PC-9 (cell line): Measurements from ENCODE around the gene C1R.

ENCODE experiments used
- EZH2 ChIP-seq: fragments of 200-600 bp; sonication (generic); IDR thresholded peaks from 2 replicates; pipeline ENCODE4 v1.8.0; 2017; ENCODE audit warnings: antibody characterized with exemption, low read depth
- TF ChIP-seq, protein P1 (sequence below): fragments of 200-600 bp; sonication (generic); conservative IDR thresholded peaks from 2 replicates; pipeline ENCODE4 v1.6.1; 2017; ENCODE audit warnings: mixed run types, antibody characterized with exemption, mild to moderate bottlenecking, moderate library complexity

DNA sequence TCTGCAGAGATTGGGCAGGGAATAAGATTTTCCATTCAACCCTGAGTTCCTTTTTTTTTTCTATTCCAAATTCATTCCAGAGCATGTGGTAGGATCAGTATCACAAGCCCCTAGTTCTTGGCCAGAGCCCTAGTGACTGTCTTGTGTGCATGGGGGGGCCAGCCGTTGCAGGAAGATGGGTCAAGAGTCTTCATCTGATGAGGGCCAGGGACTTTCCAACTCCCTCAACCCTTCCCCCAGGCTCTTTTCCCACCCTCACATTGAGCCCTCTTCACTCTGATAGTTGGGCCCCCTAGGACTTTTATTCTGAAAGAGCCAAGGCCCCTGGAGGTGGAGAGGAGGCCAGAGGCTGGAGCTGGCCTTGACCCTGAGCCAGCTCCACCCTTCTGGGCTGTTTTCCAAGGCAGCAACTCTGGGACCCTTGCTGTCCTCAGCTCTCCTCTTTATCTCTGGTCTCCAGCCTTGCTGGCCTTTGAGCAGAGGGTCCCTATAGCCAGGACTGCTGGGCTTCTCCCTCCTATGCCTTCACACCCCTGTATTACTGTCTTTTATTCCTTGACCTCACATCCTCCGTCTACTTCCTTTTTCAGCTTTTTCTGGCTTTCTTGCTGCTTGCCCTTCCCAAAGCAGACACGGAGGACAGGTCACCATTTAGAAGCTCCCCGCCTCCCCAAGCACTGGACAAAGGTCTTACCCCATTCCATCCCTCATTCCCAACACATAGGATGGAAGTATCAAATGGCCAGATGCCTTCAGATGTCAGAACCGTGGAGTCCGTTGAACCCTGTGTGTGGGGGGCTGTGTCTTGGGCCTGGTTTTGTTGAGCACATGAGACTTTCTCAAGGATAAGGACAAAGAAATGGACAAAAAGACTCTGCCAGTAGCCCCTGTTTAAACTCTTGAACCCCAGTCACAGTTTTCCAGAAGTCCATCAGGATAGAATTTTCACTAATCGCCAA lies 30.8 kb upstream of the C1R start:
- TF ChIP-seq, protein P1, sequence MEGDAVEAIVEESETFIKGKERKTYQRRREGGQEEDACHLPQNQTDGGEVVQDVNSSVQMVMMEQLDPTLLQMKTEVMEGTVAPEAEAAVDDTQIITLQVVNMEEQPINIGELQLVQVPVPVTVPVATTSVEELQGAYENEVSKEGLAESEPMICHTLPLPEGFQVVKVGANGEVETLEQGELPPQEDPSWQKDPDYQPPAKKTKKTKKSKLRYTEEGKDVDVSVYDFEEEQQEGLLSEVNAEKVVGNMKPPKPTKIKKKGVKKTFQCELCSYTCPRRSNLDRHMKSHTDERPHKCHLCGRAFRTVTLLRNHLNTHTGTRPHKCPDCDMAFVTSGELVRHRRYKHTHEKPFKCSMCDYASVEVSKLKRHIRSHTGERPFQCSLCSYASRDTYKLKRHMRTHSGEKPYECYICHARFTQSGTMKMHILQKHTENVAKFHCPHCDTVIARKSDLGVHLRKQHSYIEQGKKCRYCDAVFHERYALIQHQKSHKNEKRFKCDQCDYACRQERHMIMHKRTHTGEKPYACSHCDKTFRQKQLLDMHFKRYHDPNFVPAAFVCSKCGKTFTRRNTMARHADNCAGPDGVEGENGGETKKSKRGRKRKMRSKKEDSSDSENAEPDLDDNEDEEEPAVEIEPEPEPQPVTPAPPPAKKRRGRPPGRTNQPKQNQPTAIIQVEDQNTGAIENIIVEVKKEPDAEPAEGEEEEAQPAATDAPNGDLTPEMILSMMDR: no peak
- TF ChIP-seq EZH2: no peak
